ENCODE measurements around the gene ROBO1. TPM values are rescaled to one million over a fixed set of nuclear protein-coding genes. Genes with fewer than 3 reads are reported as not detected.

ROBO1 gene
- total RNA-seq, 4 donors from 2014 or later, result 12.3 to 112 (median 27.1) TPM

- Histone ChIP-seq H3K4me1 (no peaks in the 10 kb centered on the region), H3K4me3 (no peak overlapping the region), H3K27ac (no peak overlapping the region), H3K36me3 (no peaks in the 10 kb centered on the region), H3K9me3 (no peaks in the 10 kb centered on the region), H3K27me3 (no peaks in the 10 kb centered on the region)
- TF ChIP-seq CTCF (IDR thresholded peaks at IDR 0.05), result no peak
- TF ChIP-seq POLR2A (IDR thresholded peaks at IDR 0.05), result no peak
- no peak for DNase-seq
- intact Hi-C loops (cut with DNase I; ENCODE audit: low total_unique reads), result no loop called here
Observed at GRCh38 chr3:78604341-78604740, 1163.5 kb downstream of the ROBO1 start.

- Histone ChIP-seq H3K4me3 (no peak overlapping the region), H3K27me3 (no peaks in the 10 kb centered on the region), H3K36me3 (no peaks in the 10 kb centered on the region), H3K27ac (no peak overlapping the region), H3K9me3 (no peaks in the 10 kb centered on the region), H3K4me1 (no peaks in the 10 kb centered on the region)
- intact Hi-C loops (cut with DNase I; ENCODE audit: low total_unique reads), result no loop called here
- no peak for TF ChIP-seq CTCF (IDR thresholded peaks at IDR 0.05)
- no peak for TF ChIP-seq POLR2A (IDR thresholded peaks at IDR 0.05)
- no peak for DNase-seq
Observed at GRCh38 chr3:78601249-78601648, 1166.5 kb downstream of the ROBO1 start.

- Histone ChIP-seq H3K4me3 (no peak overlapping the region), H3K27ac (no peak overlapping the region), H3K9me3 (no peaks in the 10 kb centered on the region), H3K4me1 (no peaks in the 10 kb centered on the region), H3K36me3 (no peaks in the 10 kb centered on the region), H3K27me3 (no peaks in the 10 kb centered on the region)
- intact Hi-C loops (cut with DNase I; ENCODE audit: low total_unique reads), result no loop called here
- TF ChIP-seq CTCF (IDR thresholded peaks at IDR 0.05) (no peak), POLR2A (IDR thresholded peaks at IDR 0.05) (no peak)
- no peak for DNase-seq
Observed at GRCh38 chr3:78589778-78590177, 1178.0 kb downstream of the ROBO1 start.

GRCh38 chr3:78588906-78589621 is 1178.7 kb downstream of the ROBO1 start:
- no peak overlapping the region for H3K27ac ChIP-seq
- TF ChIP-seq POLR2A (IDR thresholded peaks at IDR 0.05) (no peak), CTCF (IDR thresholded peaks at IDR 0.05) (no peak)
- H3K9me3 ChIP-seq, result no peaks in the 10 kb centered on the region
- intact Hi-C loops (cut with DNase I; ENCODE audit: low total_unique reads), result no loop called here
- DNase-seq, result no peak
- no peak overlapping the region for H3K4me3 ChIP-seq
- no peaks in the 10 kb centered on the region for H3K27me3 ChIP-seq
- H3K4me1 ChIP-seq, result no peaks in the 10 kb centered on the region
- no peaks in the 10 kb centered on the region for H3K36me3 ChIP-seq

GRCh38 chr3:78580681-78581080 is 1187.1 kb downstream of the ROBO1 start:
- intact Hi-C loops (cut with DNase I; ENCODE audit: low total_unique reads), result no loop called here
- Histone ChIP-seq H3K9me3 (no peaks in the 10 kb centered on the region), H3K36me3 (no peaks in the 10 kb centered on the region), H3K27ac (no peak overlapping the region), H3K4me3 (no peak overlapping the region), H3K4me1 (no peaks in the 10 kb centered on the region), H3K27me3 (no peaks in the 10 kb centered on the region)
- DNase-seq, result no peak
- no peak for TF ChIP-seq CTCF (IDR thresholded peaks at IDR 0.05)
